ENCODE measurements around the gene ITPKB. TPM values are rescaled to one million over a fixed set of nuclear protein-coding genes. Genes with fewer than 3 reads are reported as not detected.

ITPKB gene
- total RNA-seq: 19.7 to 21.2 TPM (median 21.0 TPM) in 3 replicates

DNA sequence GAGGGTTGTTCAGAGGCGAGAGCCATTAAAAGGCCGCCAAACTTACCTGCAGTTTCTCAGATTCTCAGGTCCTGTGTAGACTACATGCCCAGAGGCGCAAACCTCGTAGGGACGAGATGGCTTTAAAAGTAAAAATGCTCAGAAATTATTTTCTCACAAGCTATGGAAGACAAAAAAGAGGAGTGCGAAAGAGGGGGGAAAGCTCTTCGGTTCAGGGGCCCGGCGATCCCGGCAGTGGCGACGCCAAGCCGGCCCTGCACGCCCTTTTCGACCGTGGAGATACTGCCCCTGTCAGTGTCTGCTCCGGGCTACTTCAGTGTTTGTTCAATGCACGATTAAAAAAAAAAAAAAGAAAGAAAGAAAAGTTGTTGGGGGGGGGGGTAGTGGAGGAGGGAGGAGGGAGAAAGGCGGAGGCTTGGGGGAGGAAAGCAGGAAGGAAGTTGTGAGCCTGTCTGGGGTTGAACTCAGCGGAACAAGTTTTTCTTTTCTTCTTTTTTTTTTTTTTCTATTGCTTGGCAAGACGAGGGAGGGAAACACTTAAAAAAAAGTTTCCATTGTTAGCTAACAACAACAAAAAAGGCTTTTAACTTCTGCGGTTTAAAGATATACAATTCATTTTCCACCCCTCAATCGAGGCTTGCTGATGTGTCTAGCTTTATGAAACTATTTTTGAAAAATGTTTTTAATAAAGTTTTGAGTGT lies at the start of gene ITPKB:
Gene ITPKB (minus strand): TSS at position 288 of the 701 bp plus-strand sequence. CDS start 1,824 bp downstream, outside the sequence.
- H3K36me3 Mint-ChIP-seq: peaks cover 1% of the 10 kb centered on the region
- H3K27ac Mint-ChIP-seq: peak within 1 kb of the TSS; percentile 95
- peak in 1 of 2 experiments; percentile 53 for DNase-seq (ENCODE audit: low spot score in 2 of 2, unreplicated experiment in 2 of 2)
- peaks cover 8% of the 10 kb centered on the region for H3K9me3 Mint-ChIP-seq
- H3K27me3 Mint-ChIP-seq (ENCODE audit: low read depth): no peaks in the 10 kb centered on the region
- peak within 1 kb of the TSS; percentile 88 for H3K4me3 Mint-ChIP-seq
- peaks cover 16% of the 10 kb centered on the region for H3K4me1 Mint-ChIP-seq
- TF ChIP-seq, protein P1, sequence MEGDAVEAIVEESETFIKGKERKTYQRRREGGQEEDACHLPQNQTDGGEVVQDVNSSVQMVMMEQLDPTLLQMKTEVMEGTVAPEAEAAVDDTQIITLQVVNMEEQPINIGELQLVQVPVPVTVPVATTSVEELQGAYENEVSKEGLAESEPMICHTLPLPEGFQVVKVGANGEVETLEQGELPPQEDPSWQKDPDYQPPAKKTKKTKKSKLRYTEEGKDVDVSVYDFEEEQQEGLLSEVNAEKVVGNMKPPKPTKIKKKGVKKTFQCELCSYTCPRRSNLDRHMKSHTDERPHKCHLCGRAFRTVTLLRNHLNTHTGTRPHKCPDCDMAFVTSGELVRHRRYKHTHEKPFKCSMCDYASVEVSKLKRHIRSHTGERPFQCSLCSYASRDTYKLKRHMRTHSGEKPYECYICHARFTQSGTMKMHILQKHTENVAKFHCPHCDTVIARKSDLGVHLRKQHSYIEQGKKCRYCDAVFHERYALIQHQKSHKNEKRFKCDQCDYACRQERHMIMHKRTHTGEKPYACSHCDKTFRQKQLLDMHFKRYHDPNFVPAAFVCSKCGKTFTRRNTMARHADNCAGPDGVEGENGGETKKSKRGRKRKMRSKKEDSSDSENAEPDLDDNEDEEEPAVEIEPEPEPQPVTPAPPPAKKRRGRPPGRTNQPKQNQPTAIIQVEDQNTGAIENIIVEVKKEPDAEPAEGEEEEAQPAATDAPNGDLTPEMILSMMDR (IDR thresholded peaks at IDR 0.05; ENCODE audit: unreplicated experiment): no peak

DNA sequence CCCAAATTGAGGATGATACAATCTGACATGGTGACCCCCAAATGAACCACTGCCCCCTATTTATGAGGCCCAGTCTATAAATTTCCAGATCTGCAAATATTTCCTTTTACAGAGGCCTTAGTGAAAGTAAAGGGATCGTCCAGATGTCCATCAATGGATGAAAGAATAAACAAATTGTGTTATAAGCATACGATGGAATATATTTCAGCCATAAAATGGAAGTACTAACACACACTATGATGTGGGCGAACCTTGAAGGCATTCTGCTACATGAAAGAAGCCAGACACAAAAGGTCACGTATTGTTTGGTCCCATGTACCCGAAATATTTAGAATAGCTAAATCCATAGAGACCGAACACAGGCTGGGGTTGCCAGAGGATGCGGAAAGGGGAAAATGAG lies 48.6 kb upstream of the ITPKB start:
- no peaks in the 10 kb centered on the region for H3K36me3 Mint-ChIP-seq
- no peaks in the 10 kb centered on the region for H3K9me3 Mint-ChIP-seq
- no peaks in the 10 kb centered on the region for H3K4me1 Mint-ChIP-seq
- TF ChIP-seq, protein P1 (IDR thresholded peaks at IDR 0.05; ENCODE audit: unreplicated experiment): no peak
- H3K27ac Mint-ChIP-seq: no peak overlapping the region
- no peak for DNase-seq (ENCODE audit: low spot score in 2 of 2, unreplicated experiment in 2 of 2)
- no peak overlapping the region for H3K4me3 Mint-ChIP-seq
- no peaks in the 10 kb centered on the region for H3K27me3 Mint-ChIP-seq (ENCODE audit: low read depth)

DNA sequence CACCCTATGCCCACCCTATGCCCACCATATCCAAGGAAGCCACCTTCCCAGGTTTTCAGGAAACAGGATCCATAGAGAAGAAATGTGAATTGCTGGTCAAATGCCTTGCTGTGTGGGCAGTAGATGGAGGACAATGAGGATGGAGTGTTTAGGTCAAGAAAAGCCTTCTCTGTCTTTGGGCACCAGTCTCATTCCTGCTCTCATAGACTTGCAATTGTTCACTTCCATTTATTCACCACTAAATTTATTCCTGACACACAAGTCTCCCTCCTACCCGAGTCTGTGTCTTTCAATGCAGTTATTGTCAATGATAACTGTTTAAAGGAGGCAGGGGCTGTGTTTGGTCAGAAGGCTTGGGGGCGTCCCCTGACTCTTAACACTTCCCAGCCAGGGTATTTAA lies 48.0 kb upstream of the ITPKB start:
- Mint-ChIP-seq H3K27me3 (ENCODE audit: low read depth) (no peaks in the 10 kb centered on the region), H3K36me3 (no peaks in the 10 kb centered on the region), H3K4me1 (no peaks in the 10 kb centered on the region), H3K9me3 (peaks cover under 1% of the 10 kb centered on the region), H3K27ac (no peak overlapping the region), H3K4me3 (no peak overlapping the region)
- TF ChIP-seq, protein P1 (IDR thresholded peaks at IDR 0.05; ENCODE audit: unreplicated experiment): no peak
- no peak for DNase-seq (ENCODE audit: low spot score in 2 of 2, unreplicated experiment in 2 of 2)

DNA sequence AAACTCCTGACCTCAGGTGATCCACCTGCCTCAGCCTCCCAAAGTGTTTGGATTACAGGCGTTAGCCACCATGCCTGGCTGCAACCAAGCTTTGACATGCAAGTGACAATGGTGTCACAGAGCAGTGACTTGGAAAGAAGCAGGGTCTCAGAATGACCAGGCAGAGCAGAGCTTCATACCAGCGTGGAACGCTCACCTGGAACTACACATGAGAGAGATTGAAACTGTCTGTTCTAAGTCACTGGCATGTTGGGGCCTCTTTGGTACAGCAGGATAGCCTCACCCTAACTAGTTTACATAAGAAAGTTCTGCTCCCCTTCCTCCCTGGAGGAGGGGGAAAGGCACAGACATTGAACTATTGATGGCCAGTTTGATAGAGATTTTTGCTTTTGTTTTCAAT lies 47.5 kb upstream of the ITPKB start:
- H3K4me1 Mint-ChIP-seq: no peaks in the 10 kb centered on the region
- no peaks in the 10 kb centered on the region for H3K36me3 Mint-ChIP-seq

DNA sequence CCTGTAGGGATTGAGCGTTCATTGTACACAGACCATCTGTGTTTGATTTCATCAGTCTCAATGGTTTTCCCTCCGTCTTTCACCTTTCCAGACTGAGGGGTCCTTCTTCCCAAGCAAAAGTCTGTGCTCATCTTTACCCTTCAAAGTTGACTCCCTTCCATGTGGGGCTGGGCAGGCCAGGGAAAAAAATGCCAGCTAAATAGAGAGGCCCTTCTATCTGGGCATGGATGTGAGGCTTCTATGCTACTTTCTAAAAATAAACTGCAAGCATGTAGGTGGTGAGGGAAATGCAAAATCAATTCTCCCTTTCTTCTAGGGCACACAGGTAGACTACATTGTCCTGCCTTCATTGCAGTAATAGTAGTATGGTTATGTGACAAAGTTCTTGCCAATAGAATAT lies 46.7 kb upstream of the ITPKB start:
- Mint-ChIP-seq H3K4me1 (no peaks in the 10 kb centered on the region), H3K36me3 (no peaks in the 10 kb centered on the region), H3K27ac (no peak overlapping the region), H3K4me3 (no peak overlapping the region), H3K27me3 (ENCODE audit: low read depth) (no peaks in the 10 kb centered on the region), H3K9me3 (peaks cover 4% of the 10 kb centered on the region)
- no peak for DNase-seq (ENCODE audit: low spot score in 2 of 2, unreplicated experiment in 2 of 2)
- TF ChIP-seq, protein P1 (IDR thresholded peaks at IDR 0.05; ENCODE audit: unreplicated experiment): no peak

More for the DNA sequence above, 47.5 kb upstream of the ITPKB start:
- H3K27ac Mint-ChIP-seq: no peak overlapping the region
- TF ChIP-seq, protein P1 (IDR thresholded peaks at IDR 0.05; ENCODE audit: unreplicated experiment): no peak
- H3K4me3 Mint-ChIP-seq: no peak overlapping the region
- H3K27me3 Mint-ChIP-seq (ENCODE audit: low read depth): no peaks in the 10 kb centered on the region
- peaks cover 4% of the 10 kb centered on the region for H3K9me3 Mint-ChIP-seq
- no peak for DNase-seq (ENCODE audit: low spot score in 2 of 2, unreplicated experiment in 2 of 2)

Data from mesothelial cell of epicardium (in vitro differentiated cells).